ENCODE measurements around the gene KDM2A. TPM values are rescaled to one million over a fixed set of nuclear protein-coding genes. Genes with fewer than 3 reads are reported as not detected.
A peak's percentile ranks its signal among the peaks of the same experiment; 100 is the strongest.

Gene KDM2A
- total and polyA plus RNA-seq, 2 of the 13 experiments (the other 11 are each of a cell fraction or from before 2014, with no cell fraction given): 31.3 to 31.4 TPM

DNA sequence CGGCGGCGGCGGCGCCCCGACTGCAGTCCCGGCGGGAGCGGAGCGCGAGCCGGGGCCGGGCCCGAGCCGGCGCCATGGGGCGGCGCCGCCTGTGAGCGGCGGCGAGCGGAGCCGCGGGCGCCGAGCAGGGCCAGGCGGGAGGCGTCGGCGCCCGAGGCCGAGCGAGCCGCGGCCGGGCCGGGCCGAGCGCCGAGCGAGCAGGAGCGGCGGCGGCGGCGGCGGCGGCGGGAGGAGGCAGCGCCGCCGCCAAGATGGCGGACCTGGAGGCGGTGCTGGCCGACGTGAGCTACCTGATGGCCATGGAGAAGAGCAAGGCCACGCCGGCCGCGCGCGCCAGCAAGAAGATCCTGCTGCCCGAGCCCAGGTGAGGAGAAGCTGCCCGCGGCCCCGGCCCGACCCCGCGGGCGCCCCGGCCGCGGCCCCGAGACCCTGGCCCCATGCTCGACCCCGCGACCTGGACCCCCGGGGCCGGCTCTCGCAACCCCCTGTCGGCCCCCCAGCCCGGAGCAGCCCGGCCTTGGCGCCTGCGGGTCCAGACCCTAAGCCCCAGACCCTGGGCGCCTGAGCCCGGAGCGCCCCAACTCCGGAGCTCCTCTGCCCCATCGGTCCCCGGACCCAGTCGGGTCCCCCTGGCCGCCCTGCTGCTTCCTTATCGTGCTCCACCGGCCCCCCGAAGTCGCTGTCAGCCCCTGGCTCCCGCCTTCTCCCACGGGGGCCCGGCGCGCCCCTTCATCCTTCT is 147.6 kb downstream of the KDM2A start, which contains the start of gene GRK2 (continued):
- TF ChIP-seq RORA (CRISPR knock-in tag; IDR thresholded peaks at IDR 0.05): no peak
- no peak for TF ChIP-seq ZNF205 (CRISPR knock-in tag; IDR thresholded peaks at IDR 0.05)
- no peak for TF ChIP-seq ZNF792 (CRISPR knock-in tag; IDR thresholded peaks at IDR 0.05)
- TF ChIP-seq YY1 (IDR thresholded peaks at IDR 0.05; ENCODE audit: insufficient read depth, insufficient replicate concordance, low read depth, low read length): peak; percentile 88
- TF ChIP-seq, protein P1, sequence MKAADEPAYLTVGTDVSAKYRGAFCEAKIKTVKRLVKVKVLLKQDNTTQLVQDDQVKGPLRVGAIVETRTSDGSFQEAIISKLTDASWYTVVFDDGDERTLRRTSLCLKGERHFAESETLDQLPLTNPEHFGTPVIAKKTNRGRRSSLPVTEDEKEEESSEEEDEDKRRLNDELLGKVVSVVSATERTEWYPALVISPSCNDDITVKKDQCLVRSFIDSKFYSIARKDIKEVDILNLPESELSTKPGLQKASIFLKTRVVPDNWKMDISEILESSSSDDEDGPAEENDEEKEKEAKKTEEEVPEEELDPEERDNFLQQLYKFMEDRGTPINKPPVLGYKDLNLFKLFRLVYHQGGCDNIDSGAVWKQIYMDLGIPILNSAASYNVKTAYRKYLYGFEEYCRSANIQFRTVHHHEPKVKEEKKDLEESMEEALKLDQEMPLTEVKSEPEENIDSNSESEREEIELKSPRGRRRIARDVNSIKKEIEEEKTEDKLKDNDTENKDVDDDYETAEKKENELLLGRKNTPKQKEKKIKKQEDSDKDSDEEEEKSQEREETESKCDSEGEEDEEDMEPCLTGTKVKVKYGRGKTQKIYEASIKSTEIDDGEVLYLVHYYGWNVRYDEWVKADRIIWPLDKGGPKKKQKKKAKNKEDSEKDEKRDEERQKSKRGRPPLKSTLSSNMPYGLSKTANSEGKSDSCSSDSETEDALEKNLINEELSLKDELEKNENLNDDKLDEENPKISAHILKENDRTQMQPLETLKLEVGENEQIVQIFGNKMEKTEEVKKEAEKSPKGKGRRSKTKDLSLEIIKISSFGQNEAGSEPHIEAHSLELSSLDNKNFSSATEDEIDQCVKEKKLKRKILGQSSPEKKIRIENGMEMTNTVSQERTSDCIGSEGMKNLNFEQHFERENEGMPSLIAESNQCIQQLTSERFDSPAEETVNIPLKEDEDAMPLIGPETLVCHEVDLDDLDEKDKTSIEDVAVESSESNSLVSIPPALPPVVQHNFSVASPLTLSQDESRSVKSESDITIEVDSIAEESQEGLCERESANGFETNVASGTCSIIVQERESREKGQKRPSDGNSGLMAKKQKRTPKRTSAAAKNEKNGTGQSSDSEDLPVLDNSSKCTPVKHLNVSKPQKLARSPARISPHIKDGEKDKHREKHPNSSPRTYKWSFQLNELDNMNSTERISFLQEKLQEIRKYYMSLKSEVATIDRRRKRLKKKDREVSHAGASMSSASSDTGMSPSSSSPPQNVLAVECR (CRISPR knock-in tag; IDR thresholded peaks at IDR 0.05; ENCODE audit: borderline replicate concordance): no peak
- TF ChIP-seq HHEX (CRISPR knock-in tag; IDR thresholded peaks at IDR 0.05): no peak
- 0 out of 2 replicates have a peak, but pooled peaks have one; percentile 14 for TF ChIP-seq PHF8 (CRISPR knock-in tag; IDR thresholded peaks at IDR 0.05)
- TF ChIP-seq, protein P2, sequence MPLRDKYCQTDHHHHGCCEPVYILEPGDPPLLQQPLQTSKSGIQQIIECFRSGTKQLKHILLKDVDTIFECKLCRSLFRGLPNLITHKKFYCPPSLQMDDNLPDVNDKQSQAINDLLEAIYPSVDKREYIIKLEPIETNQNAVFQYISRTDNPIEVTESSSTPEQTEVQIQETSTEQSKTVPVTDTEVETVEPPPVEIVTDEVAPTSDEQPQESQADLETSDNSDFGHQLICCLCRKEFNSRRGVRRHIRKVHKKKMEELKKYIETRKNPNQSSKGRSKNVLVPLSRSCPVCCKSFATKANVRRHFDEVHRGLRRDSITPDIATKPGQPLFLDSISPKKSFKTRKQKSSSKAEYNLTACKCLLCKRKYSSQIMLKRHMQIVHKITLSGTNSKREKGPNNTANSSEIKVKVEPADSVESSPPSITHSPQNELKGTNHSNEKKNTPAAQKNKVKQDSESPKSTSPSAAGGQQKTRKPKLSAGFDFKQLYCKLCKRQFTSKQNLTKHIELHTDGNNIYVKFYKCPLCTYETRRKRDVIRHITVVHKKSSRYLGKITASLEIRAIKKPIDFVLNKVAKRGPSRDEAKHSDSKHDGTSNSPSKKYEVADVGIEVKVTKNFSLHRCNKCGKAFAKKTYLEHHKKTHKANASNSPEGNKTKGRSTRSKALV (CRISPR knock-in tag; IDR thresholded peaks at IDR 0.05): 0 out of 2 replicates have a peak, but pooled peaks have one; percentile 1
- TF ChIP-seq, protein P3, sequence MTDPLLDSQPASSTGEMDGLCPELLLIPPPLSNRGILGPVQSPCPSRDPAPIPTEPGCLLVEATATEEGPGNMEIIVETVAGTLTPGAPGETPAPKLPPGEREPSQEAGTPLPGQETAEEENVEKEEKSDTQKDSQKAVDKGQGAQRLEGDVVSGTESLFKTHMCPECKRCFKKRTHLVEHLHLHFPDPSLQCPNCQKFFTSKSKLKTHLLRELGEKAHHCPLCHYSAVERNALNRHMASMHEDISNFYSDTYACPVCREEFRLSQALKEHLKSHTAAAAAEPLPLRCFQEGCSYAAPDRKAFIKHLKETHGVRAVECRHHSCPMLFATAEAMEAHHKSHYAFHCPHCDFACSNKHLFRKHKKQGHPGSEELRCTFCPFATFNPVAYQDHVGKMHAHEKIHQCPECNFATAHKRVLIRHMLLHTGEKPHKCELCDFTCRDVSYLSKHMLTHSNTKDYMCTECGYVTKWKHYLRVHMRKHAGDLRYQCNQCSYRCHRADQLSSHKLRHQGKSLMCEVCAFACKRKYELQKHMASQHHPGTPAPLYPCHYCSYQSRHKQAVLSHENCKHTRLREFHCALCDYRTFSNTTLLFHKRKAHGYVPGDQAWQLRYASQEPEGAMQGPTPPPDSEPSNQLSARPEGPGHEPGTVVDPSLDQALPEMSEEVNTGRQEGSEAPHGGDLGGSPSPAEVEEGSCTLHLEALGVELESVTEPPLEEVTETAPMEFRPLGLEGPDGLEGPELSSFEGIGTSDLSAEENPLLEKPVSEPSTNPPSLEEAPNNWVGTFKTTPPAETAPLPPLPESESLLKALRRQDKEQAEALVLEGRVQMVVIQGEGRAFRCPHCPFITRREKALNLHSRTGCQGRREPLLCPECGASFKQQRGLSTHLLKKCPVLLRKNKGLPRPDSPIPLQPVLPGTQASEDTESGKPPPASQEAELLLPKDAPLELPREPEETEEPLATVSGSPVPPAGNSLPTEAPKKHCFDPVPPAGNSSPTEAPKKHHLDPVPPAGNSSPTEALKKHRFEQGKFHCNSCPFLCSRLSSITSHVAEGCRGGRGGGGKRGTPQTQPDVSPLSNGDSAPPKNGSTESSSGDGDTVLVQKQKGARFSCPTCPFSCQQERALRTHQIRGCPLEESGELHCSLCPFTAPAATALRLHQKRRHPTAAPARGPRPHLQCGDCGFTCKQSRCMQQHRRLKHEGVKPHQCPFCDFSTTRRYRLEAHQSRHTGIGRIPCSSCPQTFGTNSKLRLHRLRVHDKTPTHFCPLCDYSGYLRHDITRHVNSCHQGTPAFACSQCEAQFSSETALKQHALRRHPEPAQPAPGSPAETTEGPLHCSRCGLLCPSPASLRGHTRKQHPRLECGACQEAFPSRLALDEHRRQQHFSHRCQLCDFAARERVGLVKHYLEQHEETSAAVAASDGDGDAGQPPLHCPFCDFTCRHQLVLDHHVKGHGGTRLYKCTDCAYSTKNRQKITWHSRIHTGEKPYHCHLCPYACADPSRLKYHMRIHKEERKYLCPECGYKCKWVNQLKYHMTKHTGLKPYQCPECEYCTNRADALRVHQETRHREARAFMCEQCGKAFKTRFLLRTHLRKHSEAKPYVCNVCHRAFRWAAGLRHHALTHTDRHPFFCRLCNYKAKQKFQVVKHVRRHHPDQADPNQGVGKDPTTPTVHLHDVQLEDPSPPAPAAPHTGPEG (CRISPR knock-in tag; IDR thresholded peaks at IDR 0.05): no peak
- TF ChIP-seq SMC3 (IDR thresholded peaks at IDR 0.05; ENCODE audit: low read length): no peak
- no peak for TF ChIP-seq TEF (CRISPR knock-in tag; IDR thresholded peaks at IDR 0.05)
- TF ChIP-seq ZNF724P (CRISPR knock-in tag; IDR thresholded peaks at IDR 0.05; ENCODE audit: borderline replicate concordance): no peak
- no peak for TF ChIP-seq MAZ (IDR thresholded peaks at IDR 0.05; ENCODE audit: borderline replicate concordance, low read depth, low read length)
- TF ChIP-seq MAZ (CRISPR knock-in tag; IDR thresholded peaks at IDR 0.05; ENCODE audit: low read depth): no peak
- TF ChIP-seq MAF1 (CRISPR knock-in tag; IDR thresholded peaks at IDR 0.05; ENCODE audit: borderline replicate concordance): no peak
- TF ChIP-seq ZNF232 (CRISPR knock-in tag; IDR thresholded peaks at IDR 0.05; ENCODE audit: borderline replicate concordance): 0 out of 2 replicates have a peak, but pooled peaks have one; percentile 53
- no peak for TF ChIP-seq SAFB2 (CRISPR knock-in tag; IDR thresholded peaks at IDR 0.05; ENCODE audit: borderline replicate concordance, low read depth)
